Measurements from ENCODE around the gene FHOD3. TPM values are rescaled to one million over a fixed set of nuclear protein-coding genes. Genes with fewer than 3 reads are reported as not detected.

The FHOD3 gene
- total RNA-seq, 1 experiment from 2014 or later: 2.9 TPM

DNA sequence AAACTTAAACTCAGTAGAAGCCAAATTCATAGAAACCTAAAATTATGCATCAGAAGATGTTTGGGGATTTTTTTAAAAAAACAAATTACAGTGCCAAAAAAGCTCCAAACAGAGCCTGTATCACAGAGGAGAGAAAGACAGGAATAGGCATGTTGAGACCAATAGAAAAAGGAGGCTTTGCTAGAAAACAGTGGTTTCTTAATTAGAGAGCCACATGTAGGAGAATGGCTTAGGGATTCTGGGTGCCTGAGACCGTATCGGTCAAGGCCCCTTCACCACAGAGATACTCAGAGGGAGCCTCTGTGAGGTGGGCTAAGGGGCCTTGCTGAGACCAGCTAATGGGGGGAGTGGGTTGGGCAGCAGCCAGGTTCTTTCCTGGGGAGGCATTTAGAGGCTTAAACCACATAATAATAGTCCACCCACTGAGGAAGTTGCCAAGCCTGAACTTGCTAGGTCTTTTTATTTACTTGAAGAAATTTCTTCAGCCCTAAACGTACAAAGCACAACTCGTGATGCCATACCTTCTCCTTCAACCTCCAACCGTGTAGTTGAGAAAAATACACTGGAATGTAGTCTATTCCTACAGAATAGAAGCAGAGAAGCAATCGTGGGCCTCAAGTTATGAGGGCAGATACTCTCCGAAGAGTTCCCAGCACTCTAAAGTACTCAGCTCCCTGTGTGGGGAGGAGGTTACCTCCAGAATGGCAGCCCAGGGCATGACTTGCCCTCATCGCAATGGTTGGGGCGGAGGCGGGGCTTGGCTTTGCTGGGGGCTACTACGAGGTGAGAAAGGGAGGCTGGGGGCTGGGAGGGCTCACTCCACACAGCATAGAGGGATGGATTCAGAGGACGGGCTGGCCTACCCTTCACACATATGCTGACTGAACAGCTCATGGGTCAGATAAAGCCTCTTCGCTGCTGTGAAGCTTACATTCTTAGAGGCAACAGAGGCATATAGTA is 293.4 kb downstream of the FHOD3 start:
- no peak for DNase-seq
- Mint-ChIP-seq H3K27me3 (ENCODE audit: unreplicated experiment) (peaks cover 22% of the 10 kb centered on the region), H3K9me3 (ENCODE audit: low read depth, unreplicated experiment) (no peaks in the 10 kb centered on the region), H3K4me3 (ENCODE audit: low read depth, unreplicated experiment) (no peak overlapping the region), H3K36me3 (ENCODE audit: insufficient read depth, unreplicated experiment) (no peaks in the 10 kb centered on the region), H3K4me1 (ENCODE audit: low read depth, unreplicated experiment) (no peaks in the 10 kb centered on the region), H3K27ac (ENCODE audit: unreplicated experiment) (no peak overlapping the region)
- TF ChIP-seq, protein P1, sequence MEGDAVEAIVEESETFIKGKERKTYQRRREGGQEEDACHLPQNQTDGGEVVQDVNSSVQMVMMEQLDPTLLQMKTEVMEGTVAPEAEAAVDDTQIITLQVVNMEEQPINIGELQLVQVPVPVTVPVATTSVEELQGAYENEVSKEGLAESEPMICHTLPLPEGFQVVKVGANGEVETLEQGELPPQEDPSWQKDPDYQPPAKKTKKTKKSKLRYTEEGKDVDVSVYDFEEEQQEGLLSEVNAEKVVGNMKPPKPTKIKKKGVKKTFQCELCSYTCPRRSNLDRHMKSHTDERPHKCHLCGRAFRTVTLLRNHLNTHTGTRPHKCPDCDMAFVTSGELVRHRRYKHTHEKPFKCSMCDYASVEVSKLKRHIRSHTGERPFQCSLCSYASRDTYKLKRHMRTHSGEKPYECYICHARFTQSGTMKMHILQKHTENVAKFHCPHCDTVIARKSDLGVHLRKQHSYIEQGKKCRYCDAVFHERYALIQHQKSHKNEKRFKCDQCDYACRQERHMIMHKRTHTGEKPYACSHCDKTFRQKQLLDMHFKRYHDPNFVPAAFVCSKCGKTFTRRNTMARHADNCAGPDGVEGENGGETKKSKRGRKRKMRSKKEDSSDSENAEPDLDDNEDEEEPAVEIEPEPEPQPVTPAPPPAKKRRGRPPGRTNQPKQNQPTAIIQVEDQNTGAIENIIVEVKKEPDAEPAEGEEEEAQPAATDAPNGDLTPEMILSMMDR (IDR thresholded peaks at IDR 0.05; ENCODE audit: unreplicated experiment): no peak
- CTCF ChIA-PET: interaction anchor here (0.6 kb wide), 1 partner anchor 17 kb away, joined by 4 read pairs; no protein-coding TSS in a partner anchor
- no TSS peak for BruUV-seq (replicated peaks)
- intact Hi-C loops (cut with micrococcal nuclease; ENCODE audit: unreplicated experiment): no loop called here

DNA sequence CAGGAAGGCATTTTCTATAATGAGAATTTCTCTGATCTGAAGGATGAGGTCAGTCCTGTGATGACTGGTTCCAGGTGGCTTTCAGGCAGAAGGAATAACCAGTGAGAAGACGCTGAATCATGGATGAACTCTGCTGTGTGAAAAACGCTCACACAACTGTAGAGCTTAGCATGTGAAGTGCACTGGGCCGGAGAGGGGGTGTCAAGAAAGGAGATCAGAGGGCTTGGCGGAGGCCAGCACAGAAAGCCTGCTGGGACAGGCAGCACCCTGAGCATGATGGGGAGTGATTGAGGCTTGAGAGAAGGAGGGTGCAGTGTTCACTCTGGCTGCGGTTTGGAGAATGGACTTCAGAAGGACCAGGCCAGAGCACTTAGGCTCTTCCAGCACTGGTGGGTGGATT is 294.8 kb downstream of the FHOD3 start:
- Mint-ChIP-seq H3K9me3 (ENCODE audit: low read depth, unreplicated experiment) (no peaks in the 10 kb centered on the region), H3K27me3 (ENCODE audit: unreplicated experiment) (peaks cover 22% of the 10 kb centered on the region), H3K27ac (ENCODE audit: unreplicated experiment) (no peak overlapping the region), H3K4me1 (ENCODE audit: low read depth, unreplicated experiment) (no peaks in the 10 kb centered on the region), H3K36me3 (ENCODE audit: insufficient read depth, unreplicated experiment) (no peaks in the 10 kb centered on the region), H3K4me3 (ENCODE audit: low read depth, unreplicated experiment) (no peak overlapping the region)
- CTCF ChIA-PET: no interaction called here
- intact Hi-C loops (cut with micrococcal nuclease; ENCODE audit: unreplicated experiment): no loop called here
- TF ChIP-seq, protein P1 (IDR thresholded peaks at IDR 0.05; ENCODE audit: unreplicated experiment): no peak
- no peak for DNase-seq
- BruUV-seq (replicated peaks): no TSS peak

DNA sequence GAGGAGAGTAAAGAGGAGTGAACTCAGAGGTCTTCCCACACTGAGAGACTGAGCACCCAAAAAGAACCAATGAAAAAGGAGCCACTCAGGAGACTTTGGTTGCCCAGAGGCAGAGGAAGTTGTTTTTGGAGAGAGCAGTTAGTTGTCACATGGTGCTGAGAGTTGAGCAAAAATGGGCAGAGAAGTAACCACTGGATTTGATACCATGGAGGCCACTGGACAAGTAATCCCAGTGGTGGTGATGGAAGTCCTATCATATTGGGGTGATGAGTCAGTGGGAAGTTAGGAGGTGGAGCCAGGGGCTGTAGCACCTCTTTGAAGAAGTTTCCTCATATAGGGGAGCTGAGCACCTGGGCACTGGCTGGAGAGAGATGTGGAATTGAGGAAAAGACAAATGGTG is 295.5 kb downstream of the FHOD3 start:
- Mint-ChIP-seq H3K27me3 (ENCODE audit: unreplicated experiment) (peaks cover 22% of the 10 kb centered on the region), H3K27ac (ENCODE audit: unreplicated experiment) (no peak overlapping the region), H3K4me3 (ENCODE audit: low read depth, unreplicated experiment) (no peak overlapping the region), H3K4me1 (ENCODE audit: low read depth, unreplicated experiment) (no peaks in the 10 kb centered on the region), H3K36me3 (ENCODE audit: insufficient read depth, unreplicated experiment) (no peaks in the 10 kb centered on the region), H3K9me3 (ENCODE audit: low read depth, unreplicated experiment) (no peaks in the 10 kb centered on the region)
- no TSS peak for BruUV-seq (replicated peaks)
- DNase-seq: no peak
- TF ChIP-seq, protein P1 (IDR thresholded peaks at IDR 0.05; ENCODE audit: unreplicated experiment): no peak
- CTCF ChIA-PET: no interaction called here
- intact Hi-C loops (cut with micrococcal nuclease; ENCODE audit: unreplicated experiment): no loop called here

DNA sequence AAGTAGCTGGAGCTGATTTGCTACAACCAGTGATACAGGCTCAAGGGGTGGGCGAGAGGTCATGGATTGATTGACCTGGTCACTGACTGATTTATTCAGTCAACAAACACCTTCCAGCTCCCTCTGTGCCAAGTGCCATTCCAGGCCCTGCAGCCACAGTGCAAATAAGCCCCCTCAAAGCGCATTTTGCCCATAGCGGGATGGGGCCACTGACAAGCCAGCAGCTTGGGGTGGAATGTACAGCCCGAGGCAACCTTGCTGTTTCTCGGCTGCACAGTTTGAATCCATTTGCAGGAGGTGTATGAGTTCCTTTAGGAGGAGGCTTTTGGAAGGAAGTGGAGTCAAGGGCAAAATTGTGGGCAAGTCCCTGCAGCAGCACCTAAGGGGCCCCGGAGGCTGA is 296.1 kb downstream of the FHOD3 start:
- CTCF ChIA-PET: no interaction called here
- peaks cover 22% of the 10 kb centered on the region for H3K27me3 Mint-ChIP-seq (ENCODE audit: unreplicated experiment)
- intact Hi-C loops (cut with micrococcal nuclease; ENCODE audit: unreplicated experiment): no loop called here
- no peaks in the 10 kb centered on the region for H3K9me3 Mint-ChIP-seq (ENCODE audit: low read depth, unreplicated experiment)
- no peaks in the 10 kb centered on the region for H3K36me3 Mint-ChIP-seq (ENCODE audit: insufficient read depth, unreplicated experiment)
- no peak for DNase-seq
- TF ChIP-seq, protein P1 (IDR thresholded peaks at IDR 0.05; ENCODE audit: unreplicated experiment): no peak
- H3K4me1 Mint-ChIP-seq (ENCODE audit: low read depth, unreplicated experiment): no peaks in the 10 kb centered on the region
- H3K27ac Mint-ChIP-seq (ENCODE audit: unreplicated experiment): no peak overlapping the region
- BruUV-seq (replicated peaks): no TSS peak
- H3K4me3 Mint-ChIP-seq (ENCODE audit: low read depth, unreplicated experiment): no peak overlapping the region
